A549 (cell line): ENCODE measurements around the gene SYT6.

Source experiments
- MAFK ChIP-seq: fragments of 450-650 bp; IDR thresholded peaks from 2 replicates; pipeline ENCODE4 v1.6.1; 2014; ENCODE audit not compliant: partially characterized antibody
- TF ChIP-seq, protein P1 (sequence below): fragments of >200 bp; sonication (Bioruptor Twin); formaldehyde crosslinking; IDR thresholded peaks from 3 replicates; pipeline ENCODE4 v1.5.1; 2016
- TF ChIP-seq, protein P2 (sequence below): IDR thresholded peaks from 2 replicates; pipeline ENCODE4 v1.6.1; 2012

DNA sequence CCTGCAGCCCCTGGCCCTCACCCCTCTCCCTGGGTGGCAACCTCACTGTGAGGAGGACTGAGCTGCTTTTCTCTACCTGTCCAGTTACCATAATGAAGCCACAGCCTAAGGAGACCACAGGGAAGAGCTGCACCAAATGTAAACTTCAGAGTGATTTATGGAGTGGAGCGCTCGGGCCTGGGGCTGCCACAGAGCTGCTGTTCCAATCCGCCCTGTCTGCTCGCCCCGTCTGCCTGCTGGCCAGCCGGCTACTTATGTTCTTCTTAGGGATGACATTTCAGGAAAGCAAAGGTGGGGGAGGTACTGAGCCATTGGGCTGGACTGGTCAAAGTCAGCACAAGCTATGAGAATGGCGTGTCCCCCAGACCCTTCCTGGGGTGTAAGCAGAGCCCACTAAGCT is 17.9 kb downstream of the SYT6 start:
- TF ChIP-seq, protein P1, sequence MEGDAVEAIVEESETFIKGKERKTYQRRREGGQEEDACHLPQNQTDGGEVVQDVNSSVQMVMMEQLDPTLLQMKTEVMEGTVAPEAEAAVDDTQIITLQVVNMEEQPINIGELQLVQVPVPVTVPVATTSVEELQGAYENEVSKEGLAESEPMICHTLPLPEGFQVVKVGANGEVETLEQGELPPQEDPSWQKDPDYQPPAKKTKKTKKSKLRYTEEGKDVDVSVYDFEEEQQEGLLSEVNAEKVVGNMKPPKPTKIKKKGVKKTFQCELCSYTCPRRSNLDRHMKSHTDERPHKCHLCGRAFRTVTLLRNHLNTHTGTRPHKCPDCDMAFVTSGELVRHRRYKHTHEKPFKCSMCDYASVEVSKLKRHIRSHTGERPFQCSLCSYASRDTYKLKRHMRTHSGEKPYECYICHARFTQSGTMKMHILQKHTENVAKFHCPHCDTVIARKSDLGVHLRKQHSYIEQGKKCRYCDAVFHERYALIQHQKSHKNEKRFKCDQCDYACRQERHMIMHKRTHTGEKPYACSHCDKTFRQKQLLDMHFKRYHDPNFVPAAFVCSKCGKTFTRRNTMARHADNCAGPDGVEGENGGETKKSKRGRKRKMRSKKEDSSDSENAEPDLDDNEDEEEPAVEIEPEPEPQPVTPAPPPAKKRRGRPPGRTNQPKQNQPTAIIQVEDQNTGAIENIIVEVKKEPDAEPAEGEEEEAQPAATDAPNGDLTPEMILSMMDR = no peak
- TF ChIP-seq, protein P2, sequence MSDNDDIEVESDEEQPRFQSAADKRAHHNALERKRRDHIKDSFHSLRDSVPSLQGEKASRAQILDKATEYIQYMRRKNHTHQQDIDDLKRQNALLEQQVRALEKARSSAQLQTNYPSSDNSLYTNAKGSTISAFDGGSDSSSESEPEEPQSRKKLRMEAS = no peak
- TF ChIP-seq MAFK = no peak
